Peyer's patch (tissue), 4 donors: ENCODE data around the gene DIP2B.

Source experiments
- CTCF ChIP-seq, 6 experiments: fragments of 450-650 bp in 4 of 6; fragments of 200-600 bp in 2 of 6; sonication (generic) in 1 of 6; IDR thresholded peaks; one replicate each; pipeline ENCODE4 v1.5.1; 2017 to 2019; ENCODE audit warnings: antibody characterized with exemption in 6 of 6, mild to moderate bottlenecking in 3 of 6, moderate library complexity in 1 of 6
- POLR2A ChIP-seq, 2 donors: fragments of 450-650 bp; IDR thresholded peaks; one replicate each; pipeline ENCODE4 v1.5.1; 2017; ENCODE audit warnings: antibody characterized with exemption in 2 of 2, mild to moderate bottlenecking in 2 of 2, moderate library complexity in 2 of 2

GRCh38 chr12:50483488-50483887, 21.3 kb upstream of the DIP2B start:
- no peak for TF ChIP-seq CTCF (IDR thresholded peaks at IDR 0.05)
- no peak for TF ChIP-seq POLR2A (IDR thresholded peaks at IDR 0.05)
